DOHH2 (cell line): ENCODE results near the gene KIF6.

Source experiments
- EZH2phosphoT487 ChIP-seq: fragments of 200-600 bp; sonication (generic); IDR thresholded peaks from 2 replicates; pipeline ENCODE4 v1.6.1; 2017; ENCODE audit warnings: borderline replicate concordance, mild to moderate bottlenecking, antibody characterized with exemption, low read length, moderate library complexity, mixed read lengths
- TF ChIP-seq, protein P1 (sequence below): fragments of 200-600 bp; sonication (generic); IDR thresholded peaks from one replicate; pipeline ENCODE4 v1.5.1; 2014; ENCODE audit warnings: antibody characterized with exemption, mild to moderate bottlenecking, low read depth, low read length; ENCODE audit not compliant: poor library complexity, severe bottlenecking

GRCh38 chr6:39756582-39756981 is 31.4 kb upstream of the KIF6 start:
- TF ChIP-seq, protein P1, sequence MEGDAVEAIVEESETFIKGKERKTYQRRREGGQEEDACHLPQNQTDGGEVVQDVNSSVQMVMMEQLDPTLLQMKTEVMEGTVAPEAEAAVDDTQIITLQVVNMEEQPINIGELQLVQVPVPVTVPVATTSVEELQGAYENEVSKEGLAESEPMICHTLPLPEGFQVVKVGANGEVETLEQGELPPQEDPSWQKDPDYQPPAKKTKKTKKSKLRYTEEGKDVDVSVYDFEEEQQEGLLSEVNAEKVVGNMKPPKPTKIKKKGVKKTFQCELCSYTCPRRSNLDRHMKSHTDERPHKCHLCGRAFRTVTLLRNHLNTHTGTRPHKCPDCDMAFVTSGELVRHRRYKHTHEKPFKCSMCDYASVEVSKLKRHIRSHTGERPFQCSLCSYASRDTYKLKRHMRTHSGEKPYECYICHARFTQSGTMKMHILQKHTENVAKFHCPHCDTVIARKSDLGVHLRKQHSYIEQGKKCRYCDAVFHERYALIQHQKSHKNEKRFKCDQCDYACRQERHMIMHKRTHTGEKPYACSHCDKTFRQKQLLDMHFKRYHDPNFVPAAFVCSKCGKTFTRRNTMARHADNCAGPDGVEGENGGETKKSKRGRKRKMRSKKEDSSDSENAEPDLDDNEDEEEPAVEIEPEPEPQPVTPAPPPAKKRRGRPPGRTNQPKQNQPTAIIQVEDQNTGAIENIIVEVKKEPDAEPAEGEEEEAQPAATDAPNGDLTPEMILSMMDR, result no peak
- TF ChIP-seq EZH2phosphoT487, result no peak
